Measurements from ENCODE around the gene APBA2.

The APBA2 gene

DNA sequence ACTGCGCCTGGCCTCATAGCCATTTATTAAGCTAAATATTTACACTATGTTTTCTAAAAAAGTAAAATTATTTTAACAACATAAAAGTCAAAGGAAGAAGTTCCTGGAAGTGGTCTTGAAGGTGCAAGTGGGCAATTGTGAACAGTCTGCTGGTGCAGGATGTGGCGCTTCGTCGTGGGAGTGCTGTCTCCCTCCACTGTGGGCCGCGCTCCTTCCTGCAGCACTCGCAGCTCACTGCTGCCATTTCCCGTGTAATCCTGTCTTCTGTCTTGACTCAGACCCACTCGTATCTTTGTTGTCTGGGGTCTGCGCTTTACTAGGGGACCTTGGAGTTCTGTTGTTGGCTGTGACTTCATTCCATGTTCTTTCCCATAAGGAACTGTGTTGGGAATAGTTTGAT, 56.3 kb downstream of the APBA2 start:
- no peak for DNase-seq

GRCh38 chr15:28942571-28942970, 56.8 kb downstream of the APBA2 start:
- DNase-seq, result no peak

- no peak for DNase-seq
These were observed 57.4 kb downstream of the APBA2 start for GRCh38 chr15:28943146-28943545.

DNA sequence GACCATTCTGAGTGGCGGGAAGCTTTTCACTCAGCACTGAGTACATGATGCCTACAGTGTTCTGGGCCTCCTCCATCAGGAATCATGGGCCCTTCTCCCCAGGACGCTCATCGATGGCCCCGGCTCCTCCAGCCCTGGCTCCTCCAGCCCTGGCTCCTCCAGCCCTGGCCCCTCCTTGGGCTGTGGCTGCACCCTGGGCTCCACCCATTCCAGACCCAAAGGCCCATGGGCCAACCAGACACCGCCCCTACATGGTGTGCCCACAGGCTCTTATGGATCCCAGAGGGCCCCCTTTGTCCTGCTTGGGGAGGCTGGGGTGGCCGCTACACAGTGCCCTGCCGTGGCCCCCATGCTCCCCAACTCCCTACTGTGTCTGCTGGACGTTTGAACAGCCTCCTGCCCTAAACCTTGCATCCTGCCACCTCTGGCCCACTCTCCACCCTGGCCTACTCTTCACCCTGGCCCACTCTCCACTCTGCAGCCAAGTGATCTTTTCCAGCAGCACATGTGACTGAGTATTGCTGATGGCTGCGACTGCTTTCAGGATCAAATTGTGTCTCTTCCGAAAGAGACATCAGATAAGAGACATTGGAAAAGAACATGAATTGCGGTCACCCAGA, 57.9 kb downstream of the APBA2 start:
- DNase-seq, result no peak

- no peak for DNase-seq
These were observed 58.5 kb downstream of the APBA2 start for GRCh38 chr15:28944286-28944685.

DNA sequence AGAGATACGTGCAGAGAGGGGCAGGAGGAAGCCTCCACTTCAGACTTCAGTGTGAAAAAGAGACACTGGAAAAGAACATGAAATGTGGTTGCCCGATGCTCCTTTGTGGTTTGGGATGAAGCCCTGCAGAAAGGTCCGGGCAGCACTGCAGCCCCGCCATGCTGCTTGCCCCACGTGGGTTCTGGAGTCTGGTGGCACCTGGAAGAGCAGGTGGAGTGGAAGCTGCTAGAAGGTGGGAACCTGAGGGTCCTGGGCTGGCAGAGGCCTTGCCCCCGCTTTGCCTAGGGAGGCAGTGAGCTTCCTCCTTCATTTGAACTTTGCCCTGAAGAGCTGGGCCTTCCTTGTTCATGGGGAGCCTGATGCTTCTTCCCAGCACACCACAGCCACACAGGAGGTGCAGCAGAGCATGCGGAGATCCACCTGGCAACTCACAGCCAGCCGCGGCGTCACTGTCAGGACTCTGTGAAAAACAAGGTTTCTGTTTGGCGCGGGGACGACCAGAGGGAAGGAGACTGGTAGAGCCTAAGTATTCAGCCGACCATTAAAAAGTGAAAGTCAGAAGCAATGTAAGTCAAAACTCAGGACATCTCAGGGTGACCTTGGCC, 59.0 kb downstream of the APBA2 start:
- no peak for DNase-seq

DNA sequence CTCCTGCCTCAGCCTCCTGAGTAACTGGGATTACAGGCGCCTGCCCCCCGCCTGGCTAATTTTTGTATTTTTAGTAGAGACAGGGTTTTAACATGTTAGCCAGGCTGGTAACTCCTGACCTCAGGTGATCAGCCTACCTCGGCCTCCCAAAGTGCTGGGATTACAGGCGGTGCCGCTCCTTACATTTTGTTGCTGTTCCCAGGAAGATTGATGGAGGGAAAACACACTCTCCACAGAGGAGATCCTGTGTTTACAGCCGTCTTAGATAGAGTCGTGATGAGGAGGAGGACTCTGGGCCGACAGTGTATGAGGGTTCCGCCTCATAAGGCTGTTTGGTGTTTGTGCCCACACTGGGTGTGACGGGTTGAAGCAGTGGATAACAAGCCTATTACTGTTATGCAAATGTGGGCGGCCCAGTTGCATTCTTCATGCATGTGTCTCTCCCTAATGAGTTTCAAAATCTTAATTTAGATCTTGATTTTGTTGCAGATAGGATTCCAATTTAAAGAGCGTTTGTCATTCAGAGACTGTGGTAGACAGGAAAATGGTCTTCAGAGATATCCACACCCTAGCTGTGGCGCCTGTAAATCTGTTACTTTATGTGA, 60.0 kb downstream of the APBA2 start:
- DNase-seq, result no peak

DNA sequence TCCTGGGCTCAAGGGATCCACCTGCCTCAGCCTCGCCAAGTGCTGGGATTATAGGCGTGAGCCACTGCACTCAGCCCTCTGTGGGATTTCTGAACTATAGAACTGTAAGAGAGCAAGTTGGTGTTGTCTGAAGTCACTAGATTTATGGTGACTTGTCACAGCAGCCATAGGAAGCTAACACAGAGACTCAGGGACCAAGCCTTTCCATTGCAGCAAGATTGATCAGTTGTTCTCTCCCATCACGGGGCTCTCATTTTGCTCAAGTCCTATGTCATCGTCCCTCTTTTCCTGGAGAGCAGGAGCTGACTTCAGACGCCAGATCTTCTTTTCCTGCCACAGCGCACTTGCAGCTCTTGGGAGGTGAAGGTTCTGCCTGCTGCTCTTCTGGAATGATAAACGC, 61.0 kb downstream of the APBA2 start:
- DNase-seq, result no peak

- DNase-seq, result no peak
These were observed 61.5 kb downstream of the APBA2 start for GRCh38 chr15:28947221-28947674.

DNA sequence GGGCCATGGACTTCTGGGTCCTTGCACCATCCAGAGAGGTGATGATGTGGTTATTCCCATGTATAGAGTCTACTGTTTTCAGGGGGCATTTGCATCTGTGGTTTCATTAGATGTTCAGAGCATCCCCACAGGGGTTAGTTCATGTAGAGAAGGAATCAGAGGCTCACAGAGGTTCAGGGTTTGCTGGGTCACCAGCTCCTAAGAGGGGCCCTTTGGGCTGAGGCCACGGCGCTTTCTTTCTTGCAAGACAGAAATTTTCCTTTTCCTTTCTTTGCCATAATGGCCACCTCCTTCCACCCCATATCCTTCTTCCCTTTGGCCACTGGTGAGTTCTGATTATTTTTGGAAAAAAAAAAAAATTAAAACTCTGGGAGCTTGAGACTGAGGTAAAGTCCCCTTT, 62.3 kb downstream of the APBA2 start:
- DNase-seq, result no peak

DNA sequence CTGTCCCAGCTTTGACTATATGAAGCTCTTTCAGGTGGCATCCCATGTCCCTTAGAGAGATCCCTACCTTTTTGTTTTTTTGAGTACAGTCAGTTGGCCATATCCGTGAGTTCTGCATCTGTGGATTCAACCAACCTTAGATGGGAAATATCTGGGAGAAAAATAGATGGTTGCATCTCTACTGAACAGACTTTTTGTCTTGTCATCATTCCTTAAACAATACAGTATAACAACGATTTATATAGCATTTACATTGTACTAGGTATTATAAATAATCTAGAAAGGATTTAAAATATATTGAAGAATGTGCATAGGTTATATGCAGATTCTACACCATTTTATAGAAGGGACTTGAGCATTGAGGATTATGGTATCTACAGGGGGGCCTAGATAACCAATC, 65.1 kb downstream of the APBA2 start:
- DNase-seq, result no peak

GRCh38 chr15:28952666-28953491, 67.1 kb downstream of the APBA2 start:
- DNase-seq, result no peak

- DNase-seq, result no peak
These were observed 67.9 kb downstream of the APBA2 start for GRCh38 chr15:28953573-28954195.

DNA sequence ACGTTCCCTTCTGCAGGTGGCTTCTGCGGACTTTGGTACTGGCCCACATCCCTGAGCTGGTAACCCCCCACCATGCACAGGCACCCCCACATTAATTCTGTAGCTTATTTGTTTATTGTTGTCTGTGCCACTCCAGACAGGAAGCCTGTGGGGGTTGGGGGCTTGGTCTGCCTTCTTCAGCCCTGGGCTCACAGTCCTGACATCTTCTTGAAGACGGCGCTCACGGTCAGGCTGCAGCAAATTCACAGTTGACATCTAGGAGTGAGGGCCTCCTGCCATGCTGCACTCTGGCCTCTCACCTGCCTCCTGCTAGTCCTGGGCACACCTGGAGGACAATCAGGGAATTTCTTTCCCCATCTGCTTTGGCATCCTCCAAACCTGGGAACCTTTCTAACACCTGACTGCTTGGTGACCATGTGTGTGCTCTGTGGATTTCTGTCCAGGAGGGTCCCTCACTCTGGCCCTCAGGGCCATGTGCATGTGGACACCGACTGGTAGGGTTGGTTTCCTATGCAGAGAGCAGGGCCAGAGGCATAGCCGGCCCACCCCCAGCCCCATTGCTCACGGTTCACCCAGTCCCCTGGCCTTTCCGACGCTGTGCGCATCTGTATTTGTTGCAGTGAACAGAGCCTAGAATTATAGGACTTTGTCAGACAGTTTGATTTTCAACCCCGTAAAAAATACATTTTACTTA, 68.8 kb downstream of the APBA2 start:
- DNase-seq, result no peak

DNA sequence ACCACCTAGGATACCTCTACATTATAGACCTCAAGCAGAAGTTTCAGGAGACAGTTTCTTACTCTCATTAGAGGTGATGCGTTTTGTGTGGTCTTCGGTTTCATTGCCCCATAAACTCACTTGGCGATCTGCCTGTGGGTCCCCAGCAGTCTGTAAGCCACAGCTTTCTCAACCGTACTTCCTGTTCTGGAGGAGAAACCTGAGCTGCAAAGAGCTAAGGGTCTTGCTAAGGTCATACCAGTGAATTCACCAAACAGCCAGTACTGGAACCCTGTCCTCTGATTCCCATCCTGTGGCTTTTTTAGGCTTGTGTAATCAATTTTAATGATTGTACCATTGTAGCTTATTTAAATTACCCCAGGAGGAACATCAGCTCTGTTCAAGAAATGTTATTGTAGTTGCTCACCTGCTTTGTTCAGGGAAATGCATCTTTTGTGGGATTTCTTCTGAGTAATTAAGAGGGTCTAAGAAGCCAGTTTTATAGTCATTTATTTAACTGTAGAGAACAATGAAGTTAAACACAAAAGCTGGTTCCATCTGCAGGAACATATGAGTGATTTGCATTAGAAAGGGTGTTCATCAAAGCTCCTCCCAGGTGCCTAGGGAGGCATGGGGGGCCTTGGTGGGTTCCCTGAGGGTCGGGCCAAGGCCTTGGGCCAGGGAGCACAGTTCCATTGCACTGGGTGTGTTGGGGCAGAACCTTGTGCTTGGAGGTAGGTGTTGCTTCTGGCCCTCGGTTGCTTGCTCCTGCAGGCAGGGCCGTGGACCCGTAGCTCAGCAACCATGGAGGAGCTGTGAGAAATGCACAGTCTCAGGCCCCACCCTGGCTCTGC, 69.6 kb downstream of the APBA2 start:
- DNase-seq, result no peak

- DNase-seq, result no peak
These were observed 70.2 kb downstream of the APBA2 start for GRCh38 chr15:28955993-28956421.

DNA sequence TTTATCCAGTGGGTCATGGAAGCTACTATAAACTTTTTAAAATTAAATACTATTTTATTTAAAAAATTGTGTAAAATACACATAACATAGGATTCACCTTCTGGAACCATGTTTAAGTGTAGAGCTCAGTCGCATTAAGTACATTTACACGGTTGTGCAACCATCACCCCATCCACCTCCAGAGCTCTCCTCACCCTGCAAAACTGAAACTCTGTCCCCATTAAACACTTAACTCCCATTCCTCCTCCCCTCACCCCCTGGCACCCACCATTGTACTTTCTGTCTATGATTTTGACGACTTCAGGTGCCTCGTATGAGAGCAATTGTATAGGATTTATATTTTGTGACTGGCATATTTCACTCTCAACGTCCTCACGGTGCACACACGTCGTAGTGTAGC, 70.7 kb downstream of the APBA2 start:
- no peak for DNase-seq

DNA sequence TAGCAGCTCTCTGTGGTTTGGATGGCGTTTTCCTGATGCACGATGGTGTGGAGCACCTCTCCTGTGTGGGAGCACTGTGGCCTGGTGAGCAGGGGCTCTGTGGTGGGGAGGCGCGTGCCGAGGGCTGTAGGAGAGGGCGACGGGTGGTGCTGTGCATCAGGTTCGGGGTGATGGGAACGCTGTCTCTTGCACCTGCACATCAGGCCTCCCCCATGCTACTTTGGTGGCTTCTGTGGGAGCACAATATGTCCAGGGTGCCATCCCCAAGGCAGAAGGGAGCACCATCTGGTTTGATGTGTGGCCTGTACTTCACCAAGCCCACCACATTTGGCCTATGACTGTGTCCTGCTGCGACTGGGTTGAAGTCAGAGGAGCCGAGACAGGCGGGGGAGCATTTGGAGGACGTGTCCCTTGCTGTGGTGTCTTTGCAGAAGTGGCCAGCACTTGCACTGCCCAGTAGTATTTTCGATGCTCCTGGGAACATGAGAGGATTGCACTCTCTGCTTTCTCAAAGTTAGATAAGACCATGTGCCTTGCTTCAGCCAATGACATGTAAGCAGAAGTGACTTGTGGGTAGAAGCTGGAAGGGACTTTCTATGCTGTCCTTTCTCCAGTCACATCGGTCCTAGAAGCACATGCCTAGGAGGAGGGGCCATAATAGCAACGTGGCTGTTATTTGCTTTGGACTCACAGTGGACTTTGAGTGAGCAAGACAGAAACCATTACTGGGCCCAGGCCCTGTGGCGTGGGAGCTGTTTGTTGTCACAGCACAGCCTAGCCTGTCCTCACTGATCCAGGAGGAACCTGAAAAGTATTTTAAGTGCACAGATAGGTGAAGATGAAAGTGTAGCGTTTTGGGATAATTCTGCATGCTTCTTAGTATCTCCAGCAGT, 72.1 kb downstream of the APBA2 start:
- no peak for DNase-seq

DNA sequence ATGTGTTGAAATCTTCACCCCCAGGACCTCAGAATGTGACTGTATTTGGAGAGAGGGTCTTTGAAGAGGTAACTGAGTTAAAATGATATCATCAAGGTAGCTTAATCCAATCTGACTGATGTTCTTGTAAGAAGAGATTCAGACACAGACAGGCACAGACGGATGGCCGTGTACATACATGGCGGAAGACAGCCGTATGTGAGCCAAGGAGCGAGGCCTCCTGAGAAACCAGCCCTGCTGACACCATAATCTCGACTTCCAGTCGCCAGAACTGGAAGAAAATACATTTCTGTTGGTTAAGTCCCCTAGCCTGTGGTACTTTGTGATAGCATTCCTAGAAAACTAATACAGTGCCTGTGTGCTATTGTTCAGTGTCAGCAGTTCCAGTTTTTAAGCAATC, 73.6 kb downstream of the APBA2 start:
- DNase-seq, result no peak

DNA sequence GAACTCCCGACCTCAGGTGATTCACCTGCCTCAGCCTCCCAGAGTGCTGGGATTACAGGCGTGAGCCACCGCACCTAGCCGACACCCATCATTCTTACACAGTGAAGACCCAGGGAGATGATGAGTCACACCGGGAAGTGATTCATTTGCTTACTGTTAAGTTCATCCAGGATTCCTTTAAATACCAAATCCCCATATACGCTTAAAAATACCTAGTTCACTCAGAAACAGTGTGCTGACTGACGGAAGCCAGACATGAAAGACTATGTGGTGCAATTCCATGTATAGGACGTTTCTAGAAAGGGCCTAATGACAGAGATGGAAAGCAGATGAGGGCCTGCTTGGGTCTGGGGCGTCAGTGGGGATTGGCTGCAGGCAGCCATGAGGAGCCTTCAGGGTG, 75.2 kb downstream of the APBA2 start:
- DNase-seq, result no peak

GRCh38 chr15:28961391-28961790, 75.6 kb downstream of the APBA2 start:
- DNase-seq, result no peak
